GM18505 (cell line): Measurements from ENCODE around the gene URB2.

ENCODE experiments used
- ATAC-seq: cut with Tn5 transposase; IDR thresholded peaks from one replicate; pipeline ENCODE4 v1.9.1; 2021; ENCODE audit not compliant: unreplicated experiment
- POLR2A ChIP-seq: IDR thresholded peaks from 4 replicates; pipeline ENCODE4 v1.6.1; 2011; ENCODE audit warnings: borderline replicate concordance; ENCODE audit not compliant: insufficient read depth, insufficient read length; ENCODE audit errors: extremely low read depth

Gene URB2

GRCh38 chr1:229666585-229666984 lies 40.5 kb downstream of the URB2 start:
- no peak for ATAC-seq
- TF ChIP-seq POLR2A: no peak

- TF ChIP-seq POLR2A: no peak
- ATAC-seq: no peak
These were observed 43.3 kb downstream of the URB2 start for GRCh38 chr1:229669333-229669732.

- ATAC-seq: no peak
- no peak for TF ChIP-seq POLR2A
These were observed 45.3 kb downstream of the URB2 start for GRCh38 chr1:229671310-229671709.

GRCh38 chr1:229672246-229672645 lies 46.2 kb downstream of the URB2 start:
- no peak for TF ChIP-seq POLR2A
- ATAC-seq: no peak

GRCh38 chr1:229674042-229674441 lies 48.0 kb downstream of the URB2 start:
- no peak for TF ChIP-seq POLR2A
- ATAC-seq: no peak

- ATAC-seq: no peak
- TF ChIP-seq POLR2A: no peak
These were observed 49.3 kb downstream of the URB2 start for GRCh38 chr1:229675396-229675795.

GRCh38 chr1:229685149-229685548 lies 59.1 kb downstream of the URB2 start:
- no peak for TF ChIP-seq POLR2A
- no peak for ATAC-seq

GRCh38 chr1:229689273-229689672 lies 63.2 kb downstream of the URB2 start:
- no peak for ATAC-seq
- TF ChIP-seq POLR2A: no peak

- no peak for ATAC-seq
- TF ChIP-seq POLR2A: no peak
These were observed 63.9 kb downstream of the URB2 start for GRCh38 chr1:229689904-229690303.

GRCh38 chr1:229690662-229691061 lies 64.6 kb downstream of the URB2 start:
- TF ChIP-seq POLR2A: no peak
- no peak for ATAC-seq

- no peak for ATAC-seq
- TF ChIP-seq POLR2A: no peak
These were observed 65.3 kb downstream of the URB2 start for GRCh38 chr1:229691362-229691761.

- no peak for ATAC-seq
These were observed 67.3 kb downstream of the URB2 start for GRCh38 chr1:229693129-229693900.

GRCh38 chr1:229694053-229694693 lies 68.1 kb downstream of the URB2 start:
- ATAC-seq: no peak
- no peak for TF ChIP-seq POLR2A

More at GRCh38 chr1:229693129-229693900, 67.3 kb downstream of the URB2 start:
- TF ChIP-seq POLR2A: no peak

GRCh38 chr1:229696385-229696784 lies 70.3 kb downstream of the URB2 start:
- ATAC-seq: no peak
- TF ChIP-seq POLR2A: no peak
